Stimulated activated CD8-positive, alpha-beta memory T cell treated with anti-CD3 and anti-CD28 coated beads, Interleukin-4, amount 100 ng/mL, for 4 hours (primary cell): Measurements from ENCODE around the gene DOHH.
A peak's percentile ranks its signal among the peaks of the same experiment; 100 is the strongest.
"Not testable (repeated sequence)": the region's sequence is repeated elsewhere in the genome, so short reads cannot be mapped to it uniquely, and the experiment has no call there.

ENCODE experiments used
- DNase-seq, 2 donors: peaks; one replicate each; pipeline ENCODE4 v3.0.0-alpha.2; 2020; ENCODE audit warnings: low read depth in 2 of 2, low spot score in 1 of 2

Gene DOHH

DNA sequence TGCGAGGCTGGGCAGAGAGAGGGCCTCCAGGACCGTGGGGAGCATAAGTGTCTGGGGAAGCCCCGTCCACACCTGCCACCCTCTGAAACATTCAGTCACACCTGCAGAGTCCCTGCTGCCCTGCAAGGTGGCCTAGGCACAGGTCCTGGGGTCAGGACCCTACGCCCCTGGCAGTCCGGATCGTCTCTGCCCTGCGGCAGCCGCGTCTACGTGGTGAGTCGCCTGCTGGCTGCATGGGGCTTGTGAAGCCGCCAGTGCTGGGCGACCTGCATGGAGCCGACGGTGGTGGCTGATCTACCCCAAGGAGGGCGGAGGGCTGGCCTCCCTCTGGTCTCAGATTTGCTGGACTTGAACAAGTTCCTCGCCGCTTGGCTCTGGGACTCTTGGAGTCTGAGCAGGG lies 18.7 kb upstream of the DOHH start:
- DNase-seq, result no peak

DNA sequence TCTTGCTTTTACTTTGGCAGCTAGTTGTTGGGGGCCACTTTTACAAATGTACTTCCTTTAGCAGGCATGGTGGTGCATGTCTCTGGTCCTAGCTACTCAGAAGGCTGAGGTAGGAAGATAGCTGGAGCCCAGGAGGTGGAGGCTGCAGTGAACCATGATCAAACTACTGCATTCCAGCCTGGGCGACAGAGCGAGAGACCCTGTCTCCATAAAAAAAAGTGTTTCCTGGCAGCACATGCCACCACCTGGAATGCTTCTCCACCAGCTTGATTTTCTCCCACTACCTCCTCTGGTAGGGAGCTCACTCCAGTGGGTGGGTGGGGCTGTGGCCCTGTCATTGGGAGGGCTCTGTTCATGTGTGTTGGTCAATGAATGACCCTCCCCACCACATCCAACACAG lies 18.2 kb upstream of the DOHH start:
- DNase-seq, result no peak

DNA sequence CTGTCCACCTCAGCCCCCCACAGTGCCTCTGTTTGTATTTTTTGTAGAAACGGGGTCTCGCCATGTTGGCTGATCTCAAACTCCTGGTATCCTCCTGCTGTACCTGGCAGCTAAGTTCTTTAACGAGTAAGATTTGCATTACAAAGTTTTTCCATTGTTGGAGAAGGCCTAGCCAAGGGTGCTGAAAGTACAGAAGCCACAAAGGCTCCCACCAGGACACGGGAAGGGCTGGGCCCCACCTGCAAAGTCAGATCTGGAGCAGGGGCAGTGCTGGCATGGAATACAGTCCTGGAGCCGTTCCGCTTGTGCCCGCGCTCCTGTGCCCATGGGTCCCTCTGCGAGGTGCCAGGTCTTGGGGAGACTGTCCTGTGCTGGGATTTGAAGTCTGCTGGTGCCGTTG lies 17.8 kb upstream of the DOHH start:
- DNase-seq, result no peak

DNA sequence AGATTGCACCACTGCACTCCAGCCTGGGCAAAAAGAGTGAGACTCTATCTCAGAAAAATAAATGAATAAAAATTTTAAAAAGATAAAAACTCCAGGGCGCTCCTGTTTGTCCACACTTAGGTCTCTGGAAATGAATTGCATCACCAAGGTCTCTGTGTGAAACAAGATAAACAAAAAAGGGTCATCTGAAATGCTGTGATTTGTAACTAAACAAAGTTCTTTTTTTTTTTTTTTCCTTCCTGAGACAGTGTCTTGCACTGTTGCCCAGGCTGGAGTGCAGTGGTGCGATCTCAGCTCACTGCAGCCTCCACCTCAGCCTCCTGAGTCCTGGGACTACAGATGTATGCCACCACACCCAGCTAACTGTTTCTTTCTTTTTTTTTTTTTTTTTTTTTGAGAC lies 17.2 kb upstream of the DOHH start:
- DNase-seq, result no peak

DNA sequence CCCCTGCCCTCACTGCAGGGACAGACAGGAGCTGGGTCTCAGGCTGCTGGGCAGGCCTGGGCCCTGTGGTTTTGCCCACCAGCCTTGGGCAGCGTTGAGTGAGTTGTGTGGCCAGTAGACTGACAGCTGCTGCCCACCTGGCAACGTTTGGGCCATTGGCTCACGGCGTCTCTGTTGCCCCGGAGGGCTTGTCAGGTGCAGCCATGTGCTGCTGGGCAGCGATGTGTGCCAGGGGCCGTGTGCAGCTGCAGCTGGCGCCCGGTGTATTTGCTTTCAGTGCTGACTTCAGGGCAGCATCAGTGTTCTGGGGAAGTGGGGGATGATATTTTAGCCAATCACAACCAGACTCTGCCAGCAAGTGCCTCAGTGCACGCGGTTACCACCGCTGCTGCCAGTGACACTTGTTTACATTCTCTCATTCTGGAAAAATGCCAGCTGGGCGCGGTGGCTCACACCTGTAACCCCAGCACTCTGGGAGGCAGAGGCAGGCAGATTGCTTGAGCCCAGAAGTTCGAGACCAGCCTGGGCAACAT lies 16.3 kb upstream of the DOHH start:
- no peak for DNase-seq

DNA sequence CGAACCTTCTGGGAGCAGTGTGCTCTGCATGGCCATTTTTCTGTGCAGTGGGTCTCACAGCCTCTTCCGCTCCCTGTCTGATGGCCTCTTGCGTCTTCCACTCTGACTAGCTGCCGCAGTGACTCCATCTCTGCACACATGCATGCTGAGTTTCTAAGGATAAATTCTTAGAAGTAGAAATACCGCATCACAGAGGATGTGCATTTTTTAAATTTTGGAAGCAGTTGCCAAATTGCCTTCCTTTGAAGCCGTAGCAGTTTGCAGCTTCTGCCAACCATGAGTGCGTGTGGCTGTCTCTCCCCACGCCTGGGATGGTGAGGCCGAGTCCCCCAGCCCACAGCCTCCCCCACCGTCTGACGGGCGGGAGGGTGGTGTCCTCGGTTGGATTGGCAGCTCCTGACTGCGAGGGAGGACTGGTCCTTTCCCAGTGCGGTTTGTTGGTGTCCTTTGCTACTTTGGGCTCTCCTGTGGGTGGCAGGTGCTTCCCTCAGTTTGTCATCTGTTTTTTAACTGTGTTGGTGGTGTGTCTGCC lies 15.5 kb upstream of the DOHH start:
- DNase-seq, result no peak

DNA sequence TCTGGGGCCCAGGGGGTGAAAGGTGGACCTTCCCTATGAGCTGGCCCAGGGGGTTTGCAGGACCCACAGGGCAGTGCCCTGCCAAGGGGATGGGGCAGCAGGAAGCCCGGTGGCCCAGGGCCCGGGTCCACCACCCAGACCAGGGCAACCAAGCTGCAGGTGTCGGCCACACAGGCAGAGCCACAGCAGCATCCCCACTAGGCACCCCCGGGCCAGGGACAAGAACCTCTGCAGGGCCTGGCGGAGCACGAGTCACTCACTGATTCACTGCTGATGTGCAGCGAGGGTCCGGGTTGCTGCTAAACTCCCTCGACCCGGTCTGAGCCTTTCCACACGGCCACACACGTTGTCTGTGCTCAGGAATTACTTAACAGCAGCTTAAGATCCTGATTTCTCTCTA lies 14.5 kb upstream of the DOHH start:
- DNase-seq, result no peak

DNA sequence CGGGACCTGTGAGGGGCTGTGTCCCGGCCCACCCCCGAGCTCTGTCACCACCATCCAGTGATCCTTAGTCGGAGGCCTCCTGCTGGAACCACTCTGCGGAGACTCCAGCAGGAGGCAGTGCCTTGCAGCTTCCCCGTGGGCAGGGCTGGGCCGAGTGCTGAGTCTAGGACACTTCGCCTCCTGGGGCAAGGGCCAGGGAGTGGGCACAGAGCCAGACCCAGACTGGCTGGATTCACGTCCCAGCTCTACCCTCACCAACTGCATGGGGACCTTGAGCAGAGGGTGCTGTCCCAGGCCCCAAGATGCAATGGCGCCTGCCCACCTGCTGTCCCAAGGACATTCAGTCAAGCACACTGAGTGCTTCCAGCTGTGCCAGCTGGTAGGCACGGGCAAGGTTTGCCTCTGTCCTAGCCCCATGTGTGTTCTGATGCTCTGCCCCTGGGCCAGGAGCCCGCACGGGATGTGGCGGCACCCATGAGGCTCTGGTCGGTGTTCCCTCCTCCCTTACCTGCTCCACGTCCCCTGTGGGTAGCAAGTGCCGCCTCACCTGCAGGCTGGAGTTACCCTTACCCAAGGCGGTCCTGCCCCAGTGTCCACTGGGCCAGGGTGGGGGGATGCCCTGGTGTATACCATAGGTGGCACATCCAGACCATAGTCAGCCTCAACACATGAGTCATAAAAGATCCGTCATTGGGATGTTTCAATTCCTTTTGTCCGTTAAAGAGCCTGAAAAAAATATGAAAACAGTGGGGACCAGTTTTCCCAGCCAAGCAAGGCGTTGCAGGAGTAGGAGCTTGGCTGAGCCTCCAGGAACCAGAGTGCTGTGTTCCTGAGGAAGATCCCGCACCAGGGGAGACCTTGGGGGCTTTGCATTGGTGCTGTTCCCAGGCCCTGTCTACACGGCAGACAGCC lies 13.0 kb upstream of the DOHH start:
- DNase-seq, result no peak

DNA sequence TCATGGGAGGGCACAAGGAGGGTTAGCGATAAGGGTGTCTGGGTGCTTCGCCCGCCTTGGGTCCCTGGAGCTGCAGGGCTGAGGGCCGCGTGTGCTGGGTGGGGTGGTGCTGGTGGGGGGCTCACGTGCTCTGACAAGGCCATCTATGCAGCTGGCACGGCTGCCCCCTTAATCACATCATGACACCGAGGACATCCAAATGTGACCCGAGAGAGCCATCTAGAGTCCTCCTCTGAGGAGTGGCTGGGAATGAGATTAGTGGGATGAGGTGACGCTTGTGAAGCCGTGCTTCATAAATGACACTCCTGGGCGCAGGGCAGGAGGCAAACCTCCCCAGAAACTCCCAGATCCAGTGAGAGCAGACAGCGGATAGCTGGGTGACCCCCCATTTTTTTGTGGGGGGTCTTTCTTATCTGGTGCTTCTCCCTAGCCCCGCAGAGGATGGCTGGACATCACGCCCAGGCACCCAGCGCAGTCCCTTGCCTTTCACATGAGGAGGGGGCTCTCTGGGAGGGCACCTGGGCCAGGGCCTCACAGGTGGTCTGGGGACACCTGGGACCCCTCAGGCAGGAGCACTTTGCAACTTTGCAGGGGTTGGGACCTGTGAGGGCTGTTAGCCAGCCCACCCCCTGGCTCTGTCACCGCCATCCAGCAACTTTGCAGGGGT lies 12.2 kb upstream of the DOHH start:
- no peak for DNase-seq

DNA sequence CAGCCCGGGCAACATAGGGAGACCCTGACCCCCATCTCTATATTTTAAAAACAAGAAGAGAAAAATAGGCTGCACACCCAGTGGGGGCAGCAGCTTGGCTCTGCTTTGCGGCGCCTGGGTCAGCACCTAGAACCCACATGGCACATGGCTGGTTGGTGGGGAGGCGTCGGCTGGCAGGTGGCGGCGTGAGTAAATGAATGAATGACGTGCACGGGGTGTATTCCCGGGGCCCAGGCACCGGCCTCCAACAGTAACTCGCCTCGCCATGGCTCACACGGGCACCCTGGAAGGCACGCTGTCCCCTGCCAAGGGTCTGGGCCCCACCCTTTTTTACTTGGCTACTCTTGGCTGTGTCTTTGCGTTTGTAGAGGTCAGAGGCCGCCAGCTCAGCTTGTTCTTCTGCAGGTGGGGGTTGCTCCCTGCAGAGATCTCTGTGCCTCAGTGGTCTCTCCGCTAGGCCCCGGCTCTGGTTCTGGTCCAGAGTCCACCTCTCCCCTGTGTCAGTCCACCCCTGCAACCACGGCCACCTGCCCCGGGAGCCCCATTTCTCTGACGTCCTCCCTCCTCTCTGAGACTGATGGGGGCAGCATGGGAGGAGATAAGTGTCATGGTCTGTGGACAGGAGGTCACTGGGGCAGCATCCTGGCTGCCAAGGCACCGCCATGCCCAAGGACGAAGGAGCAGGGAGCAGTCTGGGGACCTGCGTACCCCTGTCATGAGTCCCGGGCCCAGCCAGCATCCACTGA lies 11.2 kb upstream of the DOHH start:
- DNase-seq, result no peak

DNA sequence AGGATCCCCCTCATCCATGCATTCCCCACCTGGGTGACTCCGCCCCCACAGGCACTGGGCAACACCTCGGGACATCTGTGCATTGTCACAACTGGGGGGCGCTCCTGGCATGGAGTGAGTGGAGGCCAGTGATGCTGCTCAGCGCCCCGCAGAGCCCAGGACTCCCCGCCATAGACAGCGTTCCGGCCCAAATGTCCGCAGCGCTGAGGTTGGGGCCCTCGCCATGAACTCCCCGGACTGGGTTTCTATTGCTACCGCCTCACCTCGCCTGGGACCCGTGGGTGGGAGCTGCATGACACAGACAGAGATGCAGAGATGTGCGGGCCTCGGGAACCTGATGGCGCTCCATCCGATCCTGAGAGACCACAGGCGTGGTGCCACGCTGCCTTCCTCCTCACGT lies 10.3 kb upstream of the DOHH start:
- no peak for DNase-seq

DNA sequence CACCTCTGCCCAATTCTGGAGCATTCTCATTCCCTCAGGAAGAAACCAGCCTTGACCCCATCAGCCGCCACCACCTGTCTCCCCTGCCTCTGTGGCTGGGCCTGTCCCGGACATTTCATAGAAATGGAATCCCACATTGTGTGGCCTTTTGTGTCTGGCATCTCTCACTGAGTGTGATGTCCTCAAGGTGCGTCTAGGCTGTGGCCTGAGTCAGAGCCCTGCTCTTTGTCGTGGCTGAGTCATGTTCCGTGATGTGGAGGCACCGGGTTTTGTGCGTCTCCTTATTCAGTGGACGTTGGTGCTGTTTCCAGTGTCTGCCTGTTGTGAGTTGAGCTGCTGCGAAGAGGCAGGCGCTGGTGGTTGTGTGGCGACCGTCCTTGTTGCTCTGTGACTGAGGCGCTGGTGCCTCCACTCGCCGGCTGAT lies 9.1 kb upstream of the DOHH start:
- no peak for DNase-seq

DNA sequence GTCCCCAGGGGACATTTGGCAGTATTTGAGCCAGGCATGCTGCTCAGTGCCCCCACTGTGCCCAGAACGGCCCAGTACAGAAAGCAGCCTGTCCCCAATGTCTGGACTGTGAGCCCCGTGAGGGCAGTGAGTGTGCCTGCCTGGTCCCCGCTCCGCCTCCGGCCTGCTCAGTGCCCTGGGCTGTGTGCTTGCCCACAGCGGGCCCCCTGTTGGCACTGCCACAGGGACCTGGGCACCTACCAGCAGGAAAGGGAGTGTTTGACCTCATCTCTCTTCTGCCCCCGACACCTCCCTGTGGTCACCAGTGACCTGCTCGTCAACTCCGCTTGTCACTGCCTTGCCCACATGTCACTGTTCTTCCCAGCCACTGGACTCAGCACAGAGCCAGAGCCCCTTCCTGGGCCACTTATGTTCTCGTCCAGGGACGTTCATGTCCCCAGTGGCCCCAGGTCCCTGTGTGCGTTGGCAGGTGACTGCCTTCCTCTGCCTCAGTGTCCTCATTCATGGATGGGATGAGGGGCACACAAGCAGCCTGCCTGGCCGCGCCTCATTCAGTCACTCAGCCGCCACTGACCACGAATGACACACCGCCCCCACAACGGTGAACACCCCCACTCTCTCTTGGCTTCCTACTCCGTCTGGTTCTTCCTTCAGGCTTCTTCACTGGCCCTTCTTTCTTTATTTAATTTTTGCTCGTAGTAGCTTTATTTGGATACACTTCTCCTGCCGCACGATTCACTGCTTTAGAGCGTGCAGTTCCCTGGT lies 8.5 kb upstream of the DOHH start:
- no peak for DNase-seq

DNA sequence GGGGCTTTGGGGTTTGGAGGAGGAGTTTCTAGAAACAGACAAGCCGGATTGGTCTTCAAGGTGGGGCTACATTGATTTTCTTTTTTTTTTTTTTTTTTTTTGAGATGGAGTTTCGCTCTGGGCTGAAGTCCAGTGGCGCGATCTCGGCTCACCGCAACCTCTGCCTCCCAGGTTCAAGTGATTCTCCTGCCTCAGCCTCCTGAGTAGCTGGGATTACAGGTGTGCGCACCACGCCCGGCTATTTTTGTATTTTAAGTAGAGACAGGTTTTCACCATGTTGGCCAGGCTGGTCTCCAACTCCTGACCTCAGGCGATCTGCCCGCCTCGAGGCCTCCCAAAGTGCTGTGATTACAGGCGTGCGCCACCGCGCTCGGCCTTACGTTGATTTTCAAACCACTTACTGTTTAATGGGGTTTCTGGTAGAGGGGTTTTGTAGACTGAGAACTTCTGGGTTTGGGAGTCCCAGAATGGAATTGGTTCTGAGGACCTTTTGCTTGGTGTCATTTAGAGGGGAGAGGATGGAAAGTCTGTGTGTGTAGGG lies 7.7 kb upstream of the DOHH start:
- DNase-seq, result not testable (repeated sequence)

DNA sequence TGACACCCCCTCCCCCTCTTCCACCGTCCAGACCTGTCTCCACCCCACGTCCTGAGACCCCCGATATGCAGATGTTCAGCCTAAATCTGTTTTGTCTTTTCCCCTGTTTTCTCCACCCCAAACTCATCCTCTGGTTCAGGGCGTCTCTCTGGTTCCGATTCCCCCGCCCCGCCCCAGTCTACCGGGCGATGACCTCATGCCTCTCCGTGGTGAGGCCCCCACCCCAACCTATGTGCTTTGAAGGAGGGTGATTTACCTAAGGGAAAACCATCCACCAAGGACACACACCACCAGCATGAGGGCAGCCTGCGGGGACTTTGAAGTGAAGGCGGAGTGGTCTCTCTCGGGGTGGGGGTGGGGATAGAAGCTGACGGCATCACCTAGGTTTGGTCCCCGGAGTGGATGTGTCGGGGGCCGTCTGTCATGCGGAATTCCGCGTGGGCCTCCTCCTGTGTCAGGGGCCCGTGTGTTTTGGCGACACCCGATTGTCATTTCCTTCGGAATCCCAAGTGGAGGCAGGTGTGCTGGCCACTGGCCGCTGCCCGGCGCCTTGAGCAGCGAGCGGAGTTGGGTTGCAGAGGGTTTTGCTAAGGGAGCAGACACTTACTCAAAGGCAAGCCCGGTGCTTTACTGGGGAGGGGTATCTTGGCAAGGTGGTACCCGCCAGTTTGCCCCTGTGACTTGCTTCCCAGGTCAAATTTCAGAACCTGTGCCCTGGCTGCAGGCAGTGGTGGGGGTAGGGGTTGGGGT lies 7.1 kb upstream of the DOHH start:
- no peak for DNase-seq

DNA sequence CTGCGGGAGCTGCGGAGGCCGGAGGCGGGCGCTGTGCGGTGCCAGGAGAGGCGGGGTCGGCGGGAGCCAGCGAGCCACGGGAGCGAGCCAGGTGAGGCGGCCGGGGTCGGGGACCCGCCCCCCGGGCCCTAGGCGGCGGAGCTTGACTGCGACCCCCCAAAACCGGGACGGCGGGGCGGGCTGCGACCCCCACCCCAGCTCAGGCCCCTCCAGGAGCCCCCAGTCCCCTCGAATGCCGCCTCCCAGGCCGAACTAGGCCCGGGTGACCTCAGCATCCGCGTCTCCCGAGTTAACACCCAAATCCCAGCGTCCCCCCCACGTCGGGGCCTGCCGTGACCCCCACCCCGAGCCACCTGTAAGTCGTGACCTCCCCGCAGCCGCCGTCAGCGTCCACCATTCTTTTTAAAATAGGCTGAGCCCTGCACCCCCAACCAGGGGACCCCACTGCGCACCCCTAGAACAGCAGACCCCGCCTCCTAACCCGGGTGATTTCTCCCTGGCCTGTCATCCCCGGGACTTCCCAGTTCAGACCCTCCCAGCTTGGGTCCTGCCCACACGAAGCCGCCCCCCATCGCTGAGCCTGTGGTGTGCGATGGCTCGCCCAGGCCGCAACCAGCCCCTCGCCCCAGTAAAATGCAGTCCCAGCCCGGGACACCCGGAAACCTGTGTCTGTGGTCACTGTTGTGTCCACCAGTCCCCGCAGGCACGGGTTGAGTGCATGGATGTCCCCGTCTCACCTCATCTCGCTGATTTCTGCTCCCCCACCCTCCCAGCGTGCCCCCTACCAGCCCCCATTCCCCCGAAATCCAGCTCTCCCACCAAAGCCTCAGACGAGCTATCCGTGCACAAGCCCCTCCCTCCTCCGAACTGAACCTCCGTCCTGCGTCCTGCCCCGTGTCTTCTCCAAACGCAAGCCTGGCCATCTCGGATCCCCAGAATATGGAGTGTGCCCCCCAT lies 6.2 kb upstream of the DOHH start:
- DNase-seq, result no peak

DNA sequence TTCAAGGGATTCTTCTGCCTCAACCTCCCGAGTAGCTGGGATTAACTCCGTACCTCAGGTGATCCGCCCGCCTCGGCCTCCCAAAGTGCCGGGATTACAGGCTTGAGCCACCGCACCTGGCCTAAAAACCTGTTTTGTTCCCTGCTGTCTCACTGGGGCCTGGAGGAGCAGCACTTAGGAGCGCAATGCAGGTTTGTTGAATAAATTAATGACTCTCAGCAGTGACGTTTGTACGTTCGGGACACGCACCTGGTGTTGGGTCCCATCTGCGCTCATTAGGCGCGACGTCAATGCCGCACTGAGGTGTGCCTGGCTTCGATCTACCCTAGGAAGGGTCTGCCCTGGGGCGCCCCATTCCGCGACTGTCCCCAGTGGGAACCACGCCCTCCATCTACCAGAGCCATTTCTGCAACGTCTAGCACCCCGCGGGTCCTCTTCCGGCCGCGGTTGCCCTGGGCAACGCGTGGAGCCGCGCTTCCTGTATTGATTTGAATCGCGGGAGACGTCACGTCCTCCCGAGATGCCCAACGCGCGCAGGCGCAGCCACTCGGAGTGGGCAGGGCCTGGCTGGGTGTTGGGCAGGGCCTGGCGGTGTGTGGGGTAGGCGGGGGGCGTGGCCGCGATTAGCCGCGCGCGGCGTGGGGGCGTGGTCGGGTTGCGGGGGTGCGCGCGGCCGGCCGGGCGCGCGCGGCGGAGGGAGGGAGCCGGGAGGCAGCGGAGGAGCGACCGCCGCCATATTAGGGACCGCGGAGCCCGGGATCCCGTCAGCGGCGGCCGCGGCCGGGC lies 5.3 kb upstream of the DOHH start, which contains the start of gene FZR1:
Gene FZR1, plus strand, starts transcription at position 714 of the 786 bp plus-strand sequence. CDS start 16,679 bp downstream, outside the sequence.
- DNase-seq, result peak; percentile 98 to 99

DNA sequence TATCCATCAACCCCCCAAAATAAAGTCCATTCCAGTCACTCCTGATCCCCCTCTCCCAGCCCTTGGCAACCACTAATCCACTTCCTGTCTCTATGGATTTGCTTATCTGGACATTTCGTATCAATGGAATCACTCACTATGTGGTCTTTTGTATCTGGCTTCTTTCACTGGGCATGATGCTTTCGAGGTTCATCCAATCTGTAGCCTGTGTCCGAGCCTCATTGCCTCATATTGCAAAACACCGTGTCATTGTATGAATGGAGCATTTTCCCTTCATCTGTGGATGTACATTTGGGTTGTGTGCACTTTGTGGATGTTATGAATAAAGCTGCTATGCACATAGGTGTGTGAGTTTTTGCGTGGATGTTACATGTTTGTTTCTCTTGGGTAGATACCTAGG lies 4.3 kb upstream of the DOHH start:
- DNase-seq, result no peak
